ENCODE measurements around the gene TIGD7. TPM values are rescaled to one million over a fixed set of nuclear protein-coding genes. Genes with fewer than 3 reads are reported as not detected.

TIGD7 gene
- polyA plus RNA-seq, 2 of the 4 experiments (the other 2 are of a cell fraction), result 1.8 to 4.3 TPM

DNA sequence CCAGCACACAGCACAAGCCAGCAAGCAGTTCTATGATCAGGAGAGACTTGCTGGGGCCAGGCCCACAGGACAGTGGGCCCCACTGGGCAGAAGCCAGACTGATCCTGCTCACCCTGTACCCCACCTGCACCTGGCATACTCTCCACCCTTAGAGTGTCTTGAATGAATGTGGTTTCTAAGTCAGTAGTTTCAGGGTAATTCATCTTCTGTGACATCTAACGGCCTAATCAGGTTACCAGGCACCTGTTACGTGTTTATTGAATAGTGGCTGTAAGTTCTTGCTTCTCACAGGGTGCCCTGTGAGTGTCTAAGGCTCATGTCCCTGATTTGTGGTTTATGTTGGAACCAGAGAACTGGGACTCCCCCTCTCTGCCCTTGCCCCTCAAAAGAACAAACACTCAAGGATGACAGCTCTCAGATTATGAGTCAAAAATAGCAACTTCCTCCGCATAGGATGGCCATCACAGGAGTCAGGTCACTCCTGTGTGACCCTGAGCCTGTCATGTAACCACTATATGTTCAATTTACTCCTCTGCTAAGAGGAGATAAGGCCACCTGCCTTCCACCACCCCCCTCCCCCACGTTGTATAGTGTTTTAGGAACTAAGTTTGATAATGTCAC, 43.4 kb upstream of the TIGD7 start:
- POLR2A ChIA-PET, result no interaction called here
- H3K4me2 ChIP-seq, result no peak overlapping the region
- FAIRE-seq, result no peak
- CTCF ChIA-PET, result no interaction called here
- TF ChIP-seq, protein P1, sequence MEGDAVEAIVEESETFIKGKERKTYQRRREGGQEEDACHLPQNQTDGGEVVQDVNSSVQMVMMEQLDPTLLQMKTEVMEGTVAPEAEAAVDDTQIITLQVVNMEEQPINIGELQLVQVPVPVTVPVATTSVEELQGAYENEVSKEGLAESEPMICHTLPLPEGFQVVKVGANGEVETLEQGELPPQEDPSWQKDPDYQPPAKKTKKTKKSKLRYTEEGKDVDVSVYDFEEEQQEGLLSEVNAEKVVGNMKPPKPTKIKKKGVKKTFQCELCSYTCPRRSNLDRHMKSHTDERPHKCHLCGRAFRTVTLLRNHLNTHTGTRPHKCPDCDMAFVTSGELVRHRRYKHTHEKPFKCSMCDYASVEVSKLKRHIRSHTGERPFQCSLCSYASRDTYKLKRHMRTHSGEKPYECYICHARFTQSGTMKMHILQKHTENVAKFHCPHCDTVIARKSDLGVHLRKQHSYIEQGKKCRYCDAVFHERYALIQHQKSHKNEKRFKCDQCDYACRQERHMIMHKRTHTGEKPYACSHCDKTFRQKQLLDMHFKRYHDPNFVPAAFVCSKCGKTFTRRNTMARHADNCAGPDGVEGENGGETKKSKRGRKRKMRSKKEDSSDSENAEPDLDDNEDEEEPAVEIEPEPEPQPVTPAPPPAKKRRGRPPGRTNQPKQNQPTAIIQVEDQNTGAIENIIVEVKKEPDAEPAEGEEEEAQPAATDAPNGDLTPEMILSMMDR (IDR thresholded peaks at IDR 0.05), result no peak
- no peak for TF ChIP-seq CHD4 (IDR thresholded peaks at IDR 0.05; ENCODE audit: borderline replicate concordance)
- no peak for TF ChIP-seq MAZ (IDR thresholded peaks at IDR 0.05; ENCODE audit: borderline replicate concordance, low read depth, low read length)
- no peak for TF ChIP-seq HOXB5 (CRISPR knock-in tag; IDR thresholded peaks at IDR 0.05)
- TF ChIP-seq EP300 (IDR thresholded peaks at IDR 0.05), result no peak
- TF ChIP-seq ZFP36 (IDR thresholded peaks at IDR 0.05; ENCODE audit: borderline replicate concordance, partially characterized antibody), result no peak
- TF ChIP-seq, protein P2, sequence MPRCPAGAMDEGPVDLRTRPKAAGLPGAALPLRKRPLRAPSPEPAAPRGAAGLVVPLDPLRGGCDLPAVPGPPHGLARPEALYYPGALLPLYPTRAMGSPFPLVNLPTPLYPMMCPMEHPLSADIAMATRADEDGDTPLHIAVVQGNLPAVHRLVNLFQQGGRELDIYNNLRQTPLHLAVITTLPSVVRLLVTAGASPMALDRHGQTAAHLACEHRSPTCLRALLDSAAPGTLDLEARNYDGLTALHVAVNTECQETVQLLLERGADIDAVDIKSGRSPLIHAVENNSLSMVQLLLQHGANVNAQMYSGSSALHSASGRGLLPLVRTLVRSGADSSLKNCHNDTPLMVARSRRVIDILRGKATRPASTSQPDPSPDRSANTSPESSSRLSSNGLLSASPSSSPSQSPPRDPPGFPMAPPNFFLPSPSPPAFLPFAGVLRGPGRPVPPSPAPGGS (IDR thresholded peaks at IDR 0.05), result no peak
- TF ChIP-seq HDAC2 (IDR thresholded peaks at IDR 0.05), result no peak
- no peak for TF ChIP-seq FOSB (CRISPR knock-in tag; IDR thresholded peaks at IDR 0.05)
- TF ChIP-seq, protein P3, sequence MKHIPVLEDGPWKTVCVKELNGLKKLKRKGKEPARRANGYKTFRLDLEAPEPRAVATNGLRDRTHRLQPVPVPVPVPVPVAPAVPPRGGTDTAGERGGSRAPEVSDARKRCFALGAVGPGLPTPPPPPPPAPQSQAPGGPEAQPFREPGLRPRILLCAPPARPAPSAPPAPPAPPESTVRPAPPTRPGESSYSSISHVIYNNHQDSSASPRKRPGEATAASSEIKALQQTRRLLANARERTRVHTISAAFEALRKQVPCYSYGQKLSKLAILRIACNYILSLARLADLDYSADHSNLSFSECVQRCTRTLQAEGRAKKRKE (CRISPR knock-in tag; IDR thresholded peaks at IDR 0.05; ENCODE audit: low read depth), result no peak
- no peak for TF ChIP-seq ZNF302 (CRISPR knock-in tag; IDR thresholded peaks at IDR 0.05)
- TF ChIP-seq RAD21 (conservative IDR thresholded peaks at IDR 0.05 in 1 of 2, IDR thresholded peaks at IDR 0.05 in 1 of 2), result no peak
- no peak for TF ChIP-seq RNF2 (IDR thresholded peaks at IDR 0.05; ENCODE audit: borderline replicate concordance, low read depth)
- no peak for TF ChIP-seq FOXS1 (CRISPR knock-in tag; IDR thresholded peaks at IDR 0.05)
- TF ChIP-seq, protein P4, sequence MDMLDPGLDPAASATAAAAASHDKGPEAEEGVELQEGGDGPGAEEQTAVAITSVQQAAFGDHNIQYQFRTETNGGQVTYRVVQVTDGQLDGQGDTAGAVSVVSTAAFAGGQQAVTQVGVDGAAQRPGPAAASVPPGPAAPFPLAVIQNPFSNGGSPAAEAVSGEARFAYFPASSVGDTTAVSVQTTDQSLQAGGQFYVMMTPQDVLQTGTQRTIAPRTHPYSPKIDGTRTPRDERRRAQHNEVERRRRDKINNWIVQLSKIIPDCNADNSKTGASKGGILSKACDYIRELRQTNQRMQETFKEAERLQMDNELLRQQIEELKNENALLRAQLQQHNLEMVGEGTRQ (IDR thresholded peaks at IDR 0.05), result no peak
- no peak for TF ChIP-seq RFX5 (IDR thresholded peaks at IDR 0.05)
- TF ChIP-seq JUNB (IDR thresholded peaks at IDR 0.05), result no peak
- TF ChIP-seq EHMT2 (IDR thresholded peaks at IDR 0.05; ENCODE audit: low read depth), result no peak
- no peak for DNase-seq (ENCODE audit: low read depth in 1 of 2, low spot score in 1 of 2)
- no peak overlapping the region for H3K4me3 ChIP-seq
- peaks cover 9% of the 10 kb centered on the region; the same call in 1 of the 3 replicates for H3K9me3 ChIP-seq
- no peaks in the 10 kb centered on the region for H3K4me1 ChIP-seq
- WGBS (ENCODE audit: missing lambda C conversion rate), result 38% methylated on average over 4 of the region's 4 CpGs
- ATAC-seq, result no peak; a peak in 1 of 6 replicates
- no peak overlapping the region for H3K27ac ChIP-seq

DNA sequence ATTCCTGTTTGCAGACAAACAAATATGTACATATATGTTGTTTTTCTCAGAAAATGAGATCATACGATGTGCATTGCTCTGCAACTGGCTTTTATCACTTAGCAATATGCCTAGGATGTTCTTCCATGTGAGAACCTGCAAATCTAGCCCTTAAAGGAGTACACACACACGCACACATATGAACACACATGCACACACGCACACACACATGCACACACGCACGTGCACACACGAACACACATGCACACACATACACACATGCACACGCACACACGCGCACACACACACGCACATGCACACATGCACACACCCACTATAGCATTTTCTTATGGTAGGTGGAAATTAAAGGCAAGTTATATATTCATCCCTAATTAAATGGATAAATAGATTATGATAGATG, 42.4 kb upstream of the TIGD7 start:
- DNase-seq (ENCODE audit: low read depth in 1 of 2, low spot score in 1 of 2), result no peak
- no peak for ATAC-seq
- POLR2A ChIA-PET, result no interaction called here
- Histone ChIP-seq H3K4me2 (no peak overlapping the region), H3K27ac (no peak overlapping the region), H3K4me3 (no peak overlapping the region), H3K9me3 (peaks cover 17% of the 10 kb centered on the region; the same call in 2 of the 3 replicates), H3K4me1 (no peaks in the 10 kb centered on the region)
- CTCF ChIA-PET, result no interaction called here
- WGBS (ENCODE audit: missing lambda C conversion rate), result 14% methylated on average over 10 of the region's 10 CpGs
- no peak for FAIRE-seq
- TF ChIP-seq RARB (CRISPR knock-in tag; IDR thresholded peaks at IDR 0.05) (no peak), ZNF302 (CRISPR knock-in tag; IDR thresholded peaks at IDR 0.05) (no peak), POLR2A (IDR thresholded peaks at IDR 0.05; ENCODE audit: low read length) (no peak), ZC3H11A (IDR thresholded peaks at IDR 0.05) (no peak), CBX2 (IDR thresholded peaks at IDR 0.05; ENCODE audit: borderline replicate concordance, low read depth) (no peak), EP300 (IDR thresholded peaks at IDR 0.05) (no peak), JUNB (IDR thresholded peaks at IDR 0.05) (no peak), EHF (CRISPR knock-in tag; IDR thresholded peaks at IDR 0.05) (no peak), ZSCAN20 (CRISPR knock-in tag; IDR thresholded peaks at IDR 0.05) (no peak), FOSB (CRISPR knock-in tag; IDR thresholded peaks at IDR 0.05) (no peak), ESRRA (IDR thresholded peaks at IDR 0.05; ENCODE audit: borderline replicate concordance, low read length) (no peak), MYC (IDR thresholded peaks at IDR 0.05; ENCODE audit: borderline replicate concordance, low read length) (no peak), MAFK (IDR thresholded peaks at IDR 0.05; ENCODE audit: partially characterized antibody) (no peak), ZFP36 (IDR thresholded peaks at IDR 0.05; ENCODE audit: borderline replicate concordance, partially characterized antibody) (no peak)
- TF ChIP-seq, protein P5, sequence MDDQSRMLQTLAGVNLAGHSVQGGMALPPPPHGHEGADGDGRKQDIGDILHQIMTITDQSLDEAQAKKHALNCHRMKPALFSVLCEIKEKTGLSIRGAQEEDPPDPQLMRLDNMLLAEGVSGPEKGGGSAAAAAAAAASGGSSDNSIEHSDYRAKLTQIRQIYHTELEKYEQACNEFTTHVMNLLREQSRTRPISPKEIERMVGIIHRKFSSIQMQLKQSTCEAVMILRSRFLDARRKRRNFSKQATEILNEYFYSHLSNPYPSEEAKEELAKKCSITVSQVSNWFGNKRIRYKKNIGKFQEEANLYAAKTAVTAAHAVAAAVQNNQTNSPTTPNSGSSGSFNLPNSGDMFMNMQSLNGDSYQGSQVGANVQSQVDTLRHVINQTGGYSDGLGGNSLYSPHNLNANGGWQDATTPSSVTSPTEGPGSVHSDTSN (IDR thresholded peaks at IDR 0.05), result no peak
- TF ChIP-seq, protein P6, sequence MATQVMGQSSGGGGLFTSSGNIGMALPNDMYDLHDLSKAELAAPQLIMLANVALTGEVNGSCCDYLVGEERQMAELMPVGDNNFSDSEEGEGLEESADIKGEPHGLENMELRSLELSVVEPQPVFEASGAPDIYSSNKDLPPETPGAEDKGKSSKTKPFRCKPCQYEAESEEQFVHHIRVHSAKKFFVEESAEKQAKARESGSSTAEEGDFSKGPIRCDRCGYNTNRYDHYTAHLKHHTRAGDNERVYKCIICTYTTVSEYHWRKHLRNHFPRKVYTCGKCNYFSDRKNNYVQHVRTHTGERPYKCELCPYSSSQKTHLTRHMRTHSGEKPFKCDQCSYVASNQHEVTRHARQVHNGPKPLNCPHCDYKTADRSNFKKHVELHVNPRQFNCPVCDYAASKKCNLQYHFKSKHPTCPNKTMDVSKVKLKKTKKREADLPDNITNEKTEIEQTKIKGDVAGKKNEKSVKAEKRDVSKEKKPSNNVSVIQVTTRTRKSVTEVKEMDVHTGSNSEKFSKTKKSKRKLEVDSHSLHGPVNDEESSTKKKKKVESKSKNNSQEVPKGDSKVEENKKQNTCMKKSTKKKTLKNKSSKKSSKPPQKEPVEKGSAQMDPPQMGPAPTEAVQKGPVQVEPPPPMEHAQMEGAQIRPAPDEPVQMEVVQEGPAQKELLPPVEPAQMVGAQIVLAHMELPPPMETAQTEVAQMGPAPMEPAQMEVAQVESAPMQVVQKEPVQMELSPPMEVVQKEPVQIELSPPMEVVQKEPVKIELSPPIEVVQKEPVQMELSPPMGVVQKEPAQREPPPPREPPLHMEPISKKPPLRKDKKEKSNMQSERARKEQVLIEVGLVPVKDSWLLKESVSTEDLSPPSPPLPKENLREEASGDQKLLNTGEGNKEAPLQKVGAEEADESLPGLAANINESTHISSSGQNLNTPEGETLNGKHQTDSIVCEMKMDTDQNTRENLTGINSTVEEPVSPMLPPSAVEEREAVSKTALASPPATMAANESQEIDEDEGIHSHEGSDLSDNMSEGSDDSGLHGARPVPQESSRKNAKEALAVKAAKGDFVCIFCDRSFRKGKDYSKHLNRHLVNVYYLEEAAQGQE (IDR thresholded peaks at IDR 0.05), result no peak
